A549 (cell line): Measurements from ENCODE around the gene PPP1R9B. TPM values are rescaled to one million over a fixed set of nuclear protein-coding genes. Genes with fewer than 3 reads are reported as not detected.
A peak's percentile ranks its signal among the peaks of the same experiment; 100 is the strongest.

Experiments
- ATAC-seq, 2 experiments: fragments of 200-7000 bp in 1 of 2; fragments of >200 bp in 1 of 2; cut with Nextera tagmentation in 1 of 2; cut with Tn5 transposase in 1 of 2; 3 replicates each; pipeline versions ENCODE4 v1.8.0 to v1.9.1; 2018 to 2020; ENCODE audit warnings: mild to moderate bottlenecking in 1 of 2, moderate library complexity in 1 of 2
- CTCF ChIA-PET: fragments of 300-600 bp; sonication (Branson Sonifier 250); formaldehyde crosslinking; extraction: SDS; loops from one replicate; lab custom pipeline; 2021; ENCODE audit warnings: antibody characterized with exemption, inconsistent platforms; lab: Yijun Ruan, JAX
- POLR2A ChIA-PET: fragments of 350-600 bp; formaldehyde crosslinking; extraction: SDS; loops from one replicate; lab custom pipeline; 2021; ENCODE audit warnings: antibody characterized with exemption, inconsistent platforms; lab: Yijun Ruan, JAX
- DNase-seq, 2 experiments: peaks; one replicate each; pipeline versions ENCODE4 v3.0.0 to v3.0.0-alpha.2; 2011 to 2016; ENCODE audit warnings: low read depth in 1 of 2, low spot score in 1 of 2
- FAIRE-seq: peaks from 2 replicates; lab custom pipeline; 2011; peaks lifted over from hg19 to GRCh38; lab: Jason Lieb, UNC
- H3K27ac ChIP-seq, 2 experiments: fragments of >200 bp; sonication (Bioruptor Twin); formaldehyde crosslinking; 3 replicates each; pipeline ENCODE4 v1.5.1; 2016 to 2017
- H3K4me1 ChIP-seq: fragments of >200 bp; sonication (Bioruptor Twin); formaldehyde crosslinking; 3 replicates; pipeline ENCODE4 v1.6.1; 2016
- H3K4me2 ChIP-seq: fragments of >200 bp; sonication (Bioruptor Twin); formaldehyde crosslinking; 3 replicates; pipeline ENCODE4 v1.6.1; 2016
- H3K4me3 ChIP-seq: fragments of >200 bp; sonication (Bioruptor Twin); formaldehyde crosslinking; 3 replicates; pipeline ENCODE4 v1.5.1; 2016
- H3K9me3 ChIP-seq: fragments of >200 bp; sonication (Bioruptor Twin); formaldehyde crosslinking; 3 replicates; pipeline ENCODE4 v1.6.1; 2016
- CTCF ChIP-seq: fragments of >200 bp; sonication (Bioruptor Twin); formaldehyde crosslinking; IDR thresholded peaks from 3 replicates; pipeline ENCODE4 v1.5.1; 2016
- E2F6 ChIP-seq: IDR thresholded peaks from 2 replicates; pipeline ENCODE4 v1.6.1; 2012; ENCODE audit warnings: low read depth, borderline replicate concordance
- EHMT2 ChIP-seq: fragments of 200-600 bp; sonication (generic); IDR thresholded peaks from 2 replicates; pipeline ENCODE4 v1.6.1; 2016; ENCODE audit warnings: antibody characterized with exemption, low read depth, mild to moderate bottlenecking, moderate library complexity
- EP300 ChIP-seq, 2 experiments: fragments of >200 bp; sonication (Bioruptor Twin); formaldehyde crosslinking; IDR thresholded peaks; 2 replicates in 1 of 2; 3 replicates in 1 of 2; pipeline ENCODE4 v1.6.1; 2016 to 2017
- FOSB ChIP-seq: fragments of 250-450 bp; sonication (Bioruptor Pico); IDR thresholded peaks from 2 replicates; pipeline ENCODE4 v1.5.0; 2020; ENCODE audit warnings: mild to moderate bottlenecking, moderate library complexity
- FOXS1 ChIP-seq: fragments of 250-450 bp; sonication (Bioruptor Pico); IDR thresholded peaks from 2 replicates; pipeline ENCODE4 v1.5.0; 2020; ENCODE audit warnings: mild to moderate bottlenecking, moderate library complexity
- HES2 ChIP-seq: fragments of >200 bp; sonication (Bioruptor Twin); formaldehyde crosslinking; IDR thresholded peaks from 2 replicates; pipeline ENCODE4 v1.6.1; 2016
- HEYL ChIP-seq: fragments of 250-450 bp; sonication (Bioruptor Pico); IDR thresholded peaks from 2 replicates; pipeline ENCODE4 v1.8.0; 2021; ENCODE audit warnings: mild to moderate bottlenecking, moderate library complexity
- HOXB5 ChIP-seq: fragments of 250-450 bp; sonication (Bioruptor Pico); IDR thresholded peaks from 2 replicates; pipeline ENCODE4 v1.5.0; 2020; ENCODE audit warnings: mild to moderate bottlenecking, moderate library complexity
- JUN ChIP-seq, 2 experiments: fragments of >200 bp; sonication (Bioruptor Twin); formaldehyde crosslinking; IDR thresholded peaks; 2 replicates in 1 of 2; 3 replicates in 1 of 2; pipeline ENCODE4 v1.6.1; 2016 to 2017
- JUNB ChIP-seq: fragments of >200 bp; sonication (Bioruptor Twin); formaldehyde crosslinking; IDR thresholded peaks from 2 replicates; pipeline ENCODE4 v1.6.1; 2016
- MAFK ChIP-seq: fragments of 450-650 bp; IDR thresholded peaks from 2 replicates; pipeline ENCODE4 v1.6.1; 2014; ENCODE audit not compliant: partially characterized antibody
- NFE2L2 ChIP-seq: fragments of 150-350 bp; conservative IDR thresholded peaks from 2 replicates; pipeline ENCODE4 v1.6.1; 2014; ENCODE audit warnings: low read length
- PBX3 ChIP-seq: IDR thresholded peaks from 2 replicates; pipeline ENCODE4 v1.6.1; 2012
- POLR2A ChIP-seq: IDR thresholded peaks from 2 replicates; pipeline ENCODE4 v1.6.1; 2012; ENCODE audit warnings: mild to moderate bottlenecking, low read length
- RAD21 ChIP-seq, 2 experiments: fragments of >200 bp in 1 of 2; sonication (Bioruptor Twin) in 1 of 2; formaldehyde crosslinking in 1 of 2; IDR thresholded peaks in 1 of 2; conservative IDR thresholded peaks in 1 of 2; 2 replicates in 1 of 2; 3 replicates in 1 of 2; pipeline ENCODE4 v1.6.1; 2012 to 2018; ENCODE audit warnings: inconsistent platforms in 1 of 2
- SMC3 ChIP-seq: fragments of >200 bp; sonication (Bioruptor Twin); formaldehyde crosslinking; IDR thresholded peaks from 3 replicates; pipeline ENCODE4 v1.6.1; 2018; ENCODE audit warnings: inconsistent platforms
- ZFP36 ChIP-seq: fragments of 450-650 bp; IDR thresholded peaks from 2 replicates; pipeline ENCODE4 v1.6.1; 2014; ENCODE audit warnings: borderline replicate concordance; ENCODE audit not compliant: partially characterized antibody
- WGBS: methylation state at CpG from one replicate; pipeline ENCODE4 v1.1.6; 2017; ENCODE audit errors: missing lambda C conversion rate; 5-methylcytosine and 5-hydroxymethylcytosine counted together
- polyA plus RNA-seq, 4 experiments: library from polyadenylated mRNA; depleted of rRNA in 3 of 4; stranded (reverse); fragments of >200 nt; fragmentation: RNase III in 1 of 4; extraction: RNeasy Plus Mini Kit Qiagen cat#74134 plus additional on column Dnase treatment in 1 of 4; gene quantifications; 2 replicates in 3 of 4; 3 replicates in 1 of 4; pipeline ENCODE4 v1.2.3, GENCODE V29; 2011 to 2017

PPP1R9B gene
- polyA plus RNA-seq, 2 of the 4 experiments (the other 2 are of a cell fraction), result 22.0 to 40.6 TPM

- ATAC-seq (peak; percentile 6 to 40; a peak in 3 of 6 replicates), FAIRE-seq (no peak)
- peaks cover 38% of the 10 kb centered on the region for H3K4me1 ChIP-seq
- H3K9me3 ChIP-seq, result no peaks in the 10 kb centered on the region
- 84% methylated on average over 17 of the region's 17 CpGs for WGBS
- no peak overlapping the region for H3K4me3 ChIP-seq
- peak overlapping the region; percentile 4 to 51; a peak in 3 of 6 replicates for H3K27ac ChIP-seq
- TF ChIP-seq EP300 (IDR thresholded peaks at IDR 0.05), result no peak
- TF ChIP-seq CTCF, result 0 out of 3 replicates have a peak, but pooled peaks have one; percentile 8
- TF ChIP-seq, all 56 proteins: peak for 1
- ChIA-PET POLR2A (no interaction called here), CTCF (interaction anchor here (0.6 to 22.0 kb wide), 11 partner anchors 13 to 101 kb away, joined by 3 to 817 read pairs (median 21); partner anchors contain the start of genes PPP1R9B and SGCA)
- no peak for DNase-seq
- H3K4me2 ChIP-seq, result no peak overlapping the region
Measured at GRCh38 chr17:50194934-50195865, 44.7 kb upstream of the PPP1R9B start.

GRCh38 chr17:50194140-50194933 lies 43.9 kb upstream of the PPP1R9B start:
- FAIRE-seq, result no peak
- TF ChIP-seq EHMT2 (no peak), HEYL (CRISPR knock-in tag) (no peak), MAFK (no peak), RAD21 (conservative IDR thresholded peaks at IDR 0.05 in 1 of 2, IDR thresholded peaks at IDR 0.05 in 1 of 2) (no peak), HES2 (no peak), JUN (IDR thresholded peaks at IDR 0.05) (no peak), ZFP36 (no peak), E2F6 (no peak), SMC3 (no peak), FOSB (CRISPR knock-in tag) (no peak), FOXS1 (CRISPR knock-in tag) (no peak), PBX3 (no peak), JUNB (no peak), POLR2A (no peak), HOXB5 (CRISPR knock-in tag) (no peak), NFE2L2 (no peak)
- H3K4me3 ChIP-seq, result no peak overlapping the region
- no peak overlapping the region for H3K4me2 ChIP-seq
- peak overlapping the region in 1 of 2 experiments; percentile 7; a peak in 1 of 6 replicates for H3K27ac ChIP-seq
- no peak for ATAC-seq
- no peak for DNase-seq
- no peaks in the 10 kb centered on the region for H3K9me3 ChIP-seq
- 87% methylated on average over 17 of the region's 25 CpGs for WGBS
- ChIA-PET CTCF (interaction anchor here (5.2 to 22.0 kb wide), 2 partner anchors 23 to 101 kb away, joined by 70 to 817 read pairs; partner anchors contain the start of gene SGCA), POLR2A (no interaction called here)
- peaks cover 34% of the 10 kb centered on the region for H3K4me1 ChIP-seq
